GM18861 (cell line): Measurements from ENCODE around the gene SAP30BP.
"Not testable (repeated sequence)": the region's sequence is repeated elsewhere in the genome, so short reads cannot be mapped to it uniquely, and the experiment has no call there.

Experiments
- ATAC-seq: cut with Tn5 transposase; IDR thresholded peaks from one replicate; pipeline ENCODE4 v1.9.1; 2021; ENCODE audit not compliant: unreplicated experiment

The SAP30BP gene

DNA sequence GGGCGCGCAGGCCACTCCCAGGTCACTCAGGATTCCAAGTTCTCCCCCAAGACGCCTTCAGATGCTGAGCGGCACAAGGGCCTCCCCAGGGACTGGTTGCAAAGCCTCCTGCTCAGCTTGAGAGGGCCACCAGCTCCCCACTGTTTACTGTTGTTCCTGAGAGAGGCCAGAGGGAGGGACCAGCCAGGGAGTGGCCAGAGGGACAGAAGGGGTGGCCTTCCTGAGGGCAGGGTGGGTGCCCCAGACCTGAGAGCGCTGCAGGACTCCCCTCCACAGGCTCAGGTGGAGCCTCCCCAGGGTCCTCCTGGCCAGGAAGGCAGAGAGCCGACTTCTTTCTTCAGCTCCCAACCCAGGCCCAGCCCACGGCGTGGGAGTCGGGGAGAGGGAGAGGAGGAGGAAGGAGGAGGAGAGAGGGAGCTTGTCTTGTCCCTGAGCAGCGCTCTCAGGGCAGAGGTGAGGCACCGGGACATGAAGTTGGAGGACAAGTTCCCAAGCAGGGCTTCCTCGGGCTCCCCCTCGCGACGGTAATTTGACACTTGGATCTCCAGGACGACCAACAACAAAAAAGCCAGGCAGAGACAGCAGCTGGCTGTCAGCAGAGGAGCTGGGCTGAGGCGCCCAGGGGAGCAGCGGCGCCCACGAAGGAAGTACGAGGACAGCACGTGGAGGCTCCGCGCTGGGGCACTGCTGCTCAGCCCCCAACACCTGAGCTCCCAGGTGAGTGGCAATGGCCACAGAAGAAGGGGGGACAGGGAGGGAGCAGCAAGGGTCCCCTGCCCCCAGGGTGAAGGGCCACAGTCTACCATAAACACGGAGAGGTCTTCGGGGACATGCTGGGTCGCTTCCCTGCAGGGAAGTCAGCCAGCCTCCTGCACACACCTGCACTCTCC lies 33.4 kb upstream of the SAP30BP start:
- no peak for ATAC-seq

DNA sequence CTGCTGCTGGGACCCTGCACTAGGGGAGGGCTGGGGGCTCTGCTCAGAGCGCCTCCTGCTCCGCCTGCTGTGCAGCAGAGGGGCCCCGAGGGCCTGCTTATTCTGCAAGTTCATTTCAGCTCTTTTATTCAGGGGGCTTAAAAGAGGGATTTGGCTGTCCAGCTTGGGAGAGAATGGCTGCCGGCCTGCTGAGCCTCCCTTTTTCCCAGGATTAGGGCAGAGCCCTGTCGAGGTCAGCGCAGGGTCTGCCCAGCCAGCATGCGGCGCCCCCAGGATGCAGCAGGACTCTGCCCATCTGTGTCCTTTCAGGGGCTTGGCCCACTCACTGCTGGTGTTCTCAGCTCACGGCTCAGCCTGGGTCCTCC lies 32.8 kb upstream of the SAP30BP start:
- ATAC-seq, result no peak

DNA sequence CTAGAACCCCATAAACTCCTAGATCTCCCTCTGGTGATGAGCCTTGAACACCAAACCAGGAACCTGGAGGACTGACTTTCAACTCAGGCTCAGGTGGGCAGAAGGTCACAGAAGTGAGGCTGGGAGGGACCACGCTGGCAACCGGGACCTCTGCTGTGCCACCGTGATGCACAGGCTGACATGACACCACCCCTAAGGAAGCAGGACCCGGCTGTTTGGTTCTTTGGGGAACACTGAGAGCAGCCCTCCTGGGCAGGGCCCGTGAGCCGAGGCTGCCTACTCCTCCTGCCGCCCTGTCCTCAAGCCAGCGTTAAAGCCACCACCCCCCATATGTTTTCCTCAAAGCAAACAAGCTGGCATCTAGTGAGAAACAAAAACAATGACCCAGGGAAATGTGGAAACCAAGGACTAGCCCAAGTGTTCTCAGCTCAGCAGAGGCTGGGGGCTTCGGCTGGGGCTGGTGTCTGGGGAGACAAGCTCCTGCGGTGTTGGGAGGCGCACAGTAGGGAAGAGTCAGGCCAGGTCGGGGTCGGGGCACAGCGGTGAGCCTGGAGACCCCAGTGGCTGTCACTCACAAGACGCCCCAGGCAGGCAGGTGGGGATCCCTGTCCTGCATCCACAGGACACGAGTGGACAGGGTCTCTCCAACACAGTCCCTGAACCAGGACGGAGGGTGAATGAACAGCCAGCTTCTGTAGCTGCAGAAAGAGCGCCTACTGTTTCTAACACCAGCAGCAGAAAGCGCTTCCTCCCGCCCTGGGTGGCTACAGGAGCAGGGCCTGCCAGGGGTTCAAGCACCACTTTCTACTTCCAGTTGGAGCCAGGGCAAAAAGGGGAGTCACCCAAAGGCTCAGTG lies 32.2 kb upstream of the SAP30BP start:
- ATAC-seq, result no peak

DNA sequence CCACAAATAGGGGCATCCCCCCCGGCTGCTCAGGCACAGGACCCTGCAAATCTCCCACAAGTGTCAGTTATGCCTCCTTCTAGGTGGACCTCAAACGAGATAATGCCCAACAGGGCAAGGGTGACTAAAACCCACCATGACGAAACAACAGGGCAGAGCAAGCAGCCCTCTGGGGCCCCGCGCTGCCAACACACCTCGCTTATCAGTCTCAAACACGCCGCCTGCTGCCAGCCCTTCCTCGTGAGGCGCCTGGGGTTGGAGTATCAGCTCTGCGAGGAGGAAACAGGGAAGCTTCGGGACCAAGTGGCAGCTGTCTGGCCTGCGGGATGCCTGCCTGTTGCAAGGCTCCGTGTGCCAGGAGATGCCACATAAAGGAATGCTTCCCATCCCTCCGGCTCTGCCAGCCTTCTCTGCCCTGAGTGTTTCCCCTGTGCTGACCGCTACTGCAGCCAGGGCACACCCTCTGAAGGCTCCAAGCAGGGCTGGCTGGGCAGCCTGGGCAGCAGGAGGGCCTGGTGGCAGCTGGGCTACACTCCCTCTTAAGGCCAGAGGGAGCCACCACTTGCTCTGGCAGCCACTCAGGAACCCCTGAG lies 31.4 kb upstream of the SAP30BP start:
- no peak for ATAC-seq

DNA sequence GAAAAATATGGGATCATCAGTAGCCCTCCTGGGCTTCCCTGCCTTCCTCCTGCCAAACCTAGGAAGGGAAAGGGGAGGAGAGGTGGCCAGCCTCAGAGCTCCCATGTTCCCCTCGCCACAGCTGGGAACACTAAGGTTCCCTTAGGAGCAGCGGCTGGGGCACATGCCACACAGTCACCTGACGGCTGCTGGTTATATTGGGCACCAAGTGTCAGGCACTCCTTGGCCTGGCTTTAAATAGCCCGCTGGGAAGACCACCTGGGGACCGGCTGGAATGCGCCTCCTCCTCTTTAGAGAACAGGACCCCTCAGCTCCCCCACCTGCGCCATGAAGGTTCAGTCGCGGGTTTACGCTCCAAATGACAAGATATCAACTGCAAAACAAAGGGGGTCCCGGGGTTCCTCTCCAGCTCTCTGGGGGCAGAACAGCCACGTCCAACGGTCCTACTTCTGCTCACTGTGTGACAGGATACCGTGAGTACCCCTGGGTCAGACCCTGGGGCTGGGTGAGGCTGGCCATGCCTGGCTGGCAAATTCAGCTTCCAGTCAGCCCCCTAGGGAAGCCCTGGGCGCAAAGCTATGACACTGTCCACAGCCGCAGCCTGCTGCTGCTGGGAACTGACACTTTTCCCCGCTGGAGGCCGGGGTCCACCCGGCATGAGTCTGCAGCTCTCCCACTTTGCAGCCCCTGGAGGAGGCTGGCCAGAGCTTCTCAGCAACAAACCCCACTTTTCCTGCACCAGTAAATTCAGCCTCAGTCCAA lies 30.6 kb upstream of the SAP30BP start:
- ATAC-seq, result no peak

DNA sequence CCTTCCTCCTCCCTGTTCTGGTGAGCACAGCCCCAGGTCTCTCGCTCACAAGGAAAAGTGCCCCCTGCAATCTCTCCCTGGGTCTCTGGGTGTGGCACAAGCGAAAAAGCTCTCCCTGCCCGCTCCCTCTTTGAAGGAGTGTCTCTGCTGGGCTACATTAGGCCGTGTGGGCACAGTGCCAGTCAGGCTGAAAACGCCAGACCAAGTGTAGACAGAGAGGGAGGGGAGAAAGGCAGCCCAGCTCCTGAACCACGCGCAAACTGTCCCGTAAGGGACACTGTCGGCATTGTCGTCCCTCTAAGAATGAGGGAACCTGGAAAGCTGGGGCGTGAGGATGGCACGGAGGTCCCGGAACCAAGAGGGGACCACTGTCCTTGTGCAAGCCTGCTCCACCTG lies 30.0 kb upstream of the SAP30BP start:
- no peak for ATAC-seq

DNA sequence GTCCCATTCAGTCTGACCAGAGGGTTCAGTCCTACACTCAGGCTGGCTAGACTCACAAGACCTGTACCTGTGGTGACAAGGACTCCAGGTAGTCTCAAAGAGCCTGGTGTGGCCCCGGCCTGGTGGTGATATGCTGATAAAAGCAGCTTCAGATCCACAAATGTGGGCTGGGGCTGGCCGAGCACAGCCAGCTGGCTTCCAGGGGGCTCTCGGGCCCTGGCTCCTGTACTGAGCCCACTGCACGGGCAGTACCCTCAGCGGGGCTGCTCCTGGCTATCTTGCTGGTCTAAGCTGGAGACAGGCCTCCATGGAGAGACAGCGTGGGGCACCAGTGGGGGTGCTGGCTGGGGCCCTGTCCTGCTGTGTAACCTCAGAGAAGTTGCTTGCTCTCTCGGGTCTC lies 29.6 kb upstream of the SAP30BP start:
- ATAC-seq, result no peak

DNA sequence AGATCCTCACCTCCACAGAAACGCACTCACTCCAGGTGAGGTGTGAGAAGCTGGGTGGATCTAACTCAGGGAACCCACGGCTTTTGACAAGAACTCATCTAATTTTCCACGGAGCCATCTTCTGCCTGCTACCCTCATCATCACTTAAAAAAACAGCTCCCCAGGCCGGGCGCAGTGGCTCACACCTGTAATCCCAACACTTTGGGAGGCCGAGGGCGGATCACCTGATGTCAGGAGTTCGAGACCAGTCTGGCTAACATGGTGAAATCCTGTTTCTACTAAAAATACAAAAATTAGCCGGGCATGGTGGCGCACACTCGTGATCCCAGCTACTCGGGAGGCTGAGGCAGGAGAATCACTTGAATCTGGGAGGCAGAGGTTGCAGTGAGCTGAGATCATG lies 29.1 kb upstream of the SAP30BP start:
- not testable (repeated sequence) for ATAC-seq

DNA sequence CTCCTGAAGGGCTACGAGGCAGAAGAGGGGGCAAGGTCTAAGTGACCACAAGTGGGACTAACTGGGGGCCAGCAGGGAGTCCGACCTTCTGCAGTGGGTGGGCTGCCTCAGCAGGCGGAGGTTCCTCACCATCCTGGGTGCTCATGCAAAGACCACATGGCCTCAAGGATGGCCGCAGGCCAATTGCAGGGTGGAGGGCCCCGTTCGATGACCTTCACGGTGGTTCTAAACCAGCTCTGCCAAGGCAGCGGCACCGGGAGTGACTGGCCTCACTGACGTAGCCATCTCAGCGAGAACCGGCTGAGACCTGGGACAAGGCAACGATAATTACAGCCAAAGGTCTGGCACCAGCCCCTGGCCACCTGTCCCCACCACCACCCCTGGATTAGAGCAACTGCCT lies 28.2 kb upstream of the SAP30BP start:
- ATAC-seq, result no peak

DNA sequence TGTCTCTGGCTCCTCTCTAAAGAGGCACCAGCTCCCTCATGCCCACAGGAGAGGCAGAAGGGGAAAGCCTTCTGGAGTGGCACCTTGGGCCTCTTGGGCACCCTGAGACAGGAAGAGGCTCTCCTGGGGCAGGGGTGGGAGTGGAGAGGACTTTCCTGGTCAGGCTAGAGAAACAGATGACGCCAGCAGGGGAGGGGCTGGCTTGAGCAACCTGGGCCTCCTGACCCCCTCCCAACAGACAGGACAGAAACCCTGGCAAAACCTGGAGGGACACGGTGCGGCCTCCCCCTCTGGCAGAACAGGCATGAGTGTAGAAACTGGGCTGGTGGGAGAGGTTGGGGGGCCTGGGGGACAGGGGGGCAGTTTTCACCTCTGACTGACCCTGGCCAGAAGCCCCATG lies 27.8 kb upstream of the SAP30BP start:
- no peak for ATAC-seq

DNA sequence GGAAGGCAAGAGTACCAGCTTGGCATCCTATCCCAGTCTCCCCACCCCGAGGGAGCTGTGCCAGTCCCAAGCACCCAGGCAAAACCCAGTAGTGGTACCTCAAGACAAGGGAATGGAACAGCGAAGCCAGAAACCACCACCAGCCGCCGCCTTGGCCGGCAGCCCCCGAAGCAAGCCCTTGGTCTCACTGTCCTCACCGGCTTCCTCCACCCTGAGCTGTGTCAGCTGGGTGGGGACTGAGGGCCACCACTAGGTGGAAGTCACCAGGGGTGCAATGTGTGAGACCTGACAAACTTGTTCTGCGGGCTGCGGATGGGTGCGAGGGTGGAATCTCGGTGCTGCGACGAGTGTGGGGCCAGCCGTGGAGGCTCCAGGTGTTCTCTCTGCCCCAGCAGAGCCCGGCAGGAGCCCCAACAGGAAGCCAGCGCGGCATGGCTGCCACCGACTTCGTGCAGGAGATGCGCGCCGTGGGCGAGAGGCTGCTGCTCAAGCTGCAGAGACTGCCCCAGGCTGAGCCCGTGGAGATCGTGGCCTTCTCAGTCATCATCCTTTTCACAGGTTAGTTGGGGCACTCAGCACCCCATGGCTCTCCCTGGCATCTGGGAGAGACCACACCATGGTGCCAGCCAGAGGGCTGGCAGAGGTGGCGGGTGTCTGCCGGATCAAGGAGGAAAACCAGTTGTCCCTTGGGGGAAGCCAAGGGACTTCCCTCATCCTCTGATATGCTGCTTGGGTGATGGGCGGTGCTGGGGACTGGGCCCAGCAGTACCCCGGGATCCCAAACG lies 27.2 kb upstream of the SAP30BP start:
- no peak for ATAC-seq

DNA sequence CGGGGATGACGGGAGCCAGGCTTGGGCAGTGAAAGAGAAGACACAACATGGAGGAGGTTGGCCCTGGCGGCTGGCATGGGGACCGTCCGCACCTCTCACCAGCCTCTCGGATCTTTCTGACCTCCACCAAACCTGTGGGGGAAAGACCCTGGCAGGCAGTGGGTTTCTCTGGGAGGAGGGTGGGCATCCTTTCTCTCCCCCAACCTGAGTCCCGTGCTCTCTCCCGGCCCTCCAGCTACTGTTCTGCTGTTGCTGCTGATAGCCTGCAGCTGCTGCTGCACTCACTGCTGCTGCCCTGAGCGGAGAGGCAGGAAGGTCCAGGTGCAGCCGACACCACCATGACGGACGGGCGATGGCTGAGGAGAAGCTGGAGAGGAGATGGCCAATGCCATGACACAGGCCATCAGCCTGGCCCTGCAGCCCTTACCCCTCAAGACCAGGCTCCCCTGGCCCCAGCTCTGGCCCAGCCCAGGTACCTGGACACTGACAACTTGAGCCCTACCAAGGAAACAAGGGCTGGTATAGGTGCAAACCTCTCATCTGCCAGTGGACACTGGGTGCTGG lies 26.5 kb upstream of the SAP30BP start:
- no peak for ATAC-seq

DNA sequence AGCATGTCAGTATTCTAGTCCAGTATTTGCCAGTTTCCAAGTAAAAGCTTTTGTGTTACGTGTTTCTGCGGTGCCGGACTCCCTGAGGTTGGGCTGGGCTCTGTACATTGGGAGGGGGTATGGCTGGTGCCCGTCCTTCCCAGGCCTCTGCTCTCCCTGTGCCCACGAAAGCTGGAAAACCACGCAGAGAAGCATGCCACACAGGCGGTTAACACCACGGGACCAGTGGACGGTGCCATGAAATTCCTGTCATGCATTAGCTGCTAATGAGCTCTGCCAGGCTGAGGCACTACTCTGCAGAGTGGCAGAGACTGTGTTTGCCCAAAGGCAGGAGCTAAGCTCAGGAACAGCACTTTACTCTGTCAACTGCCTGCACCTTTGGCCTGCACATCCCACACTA lies 25.8 kb upstream of the SAP30BP start:
- ATAC-seq, result no peak

DNA sequence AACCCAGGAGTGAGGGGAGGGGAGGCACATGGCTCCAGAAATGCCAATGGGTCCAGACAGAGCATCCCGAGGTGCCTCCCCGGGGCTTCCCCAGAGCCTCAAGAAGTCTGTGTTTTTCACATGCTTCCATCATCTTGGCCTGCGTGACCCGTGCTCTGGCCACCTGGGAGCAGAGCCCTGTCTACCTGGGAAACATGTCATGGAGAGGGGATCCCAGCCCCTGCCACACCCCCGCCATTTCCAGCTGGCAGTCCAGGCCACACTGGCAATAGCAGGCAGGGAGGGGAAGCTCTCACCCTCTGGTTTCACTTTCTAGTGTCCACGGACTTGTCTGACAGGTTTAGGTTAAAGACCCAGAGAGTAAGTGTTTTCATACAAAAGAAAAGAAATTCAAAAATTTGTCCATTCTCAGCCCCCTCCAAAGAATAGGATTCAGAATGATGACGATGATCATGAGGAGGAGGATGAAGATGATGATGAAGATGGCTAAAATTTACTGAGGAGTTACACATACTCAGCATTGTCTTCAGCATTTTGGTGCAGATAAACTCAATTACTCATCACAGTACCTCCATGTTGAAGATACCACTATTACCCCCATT lies 24.9 kb upstream of the SAP30BP start:
- no peak for ATAC-seq

DNA sequence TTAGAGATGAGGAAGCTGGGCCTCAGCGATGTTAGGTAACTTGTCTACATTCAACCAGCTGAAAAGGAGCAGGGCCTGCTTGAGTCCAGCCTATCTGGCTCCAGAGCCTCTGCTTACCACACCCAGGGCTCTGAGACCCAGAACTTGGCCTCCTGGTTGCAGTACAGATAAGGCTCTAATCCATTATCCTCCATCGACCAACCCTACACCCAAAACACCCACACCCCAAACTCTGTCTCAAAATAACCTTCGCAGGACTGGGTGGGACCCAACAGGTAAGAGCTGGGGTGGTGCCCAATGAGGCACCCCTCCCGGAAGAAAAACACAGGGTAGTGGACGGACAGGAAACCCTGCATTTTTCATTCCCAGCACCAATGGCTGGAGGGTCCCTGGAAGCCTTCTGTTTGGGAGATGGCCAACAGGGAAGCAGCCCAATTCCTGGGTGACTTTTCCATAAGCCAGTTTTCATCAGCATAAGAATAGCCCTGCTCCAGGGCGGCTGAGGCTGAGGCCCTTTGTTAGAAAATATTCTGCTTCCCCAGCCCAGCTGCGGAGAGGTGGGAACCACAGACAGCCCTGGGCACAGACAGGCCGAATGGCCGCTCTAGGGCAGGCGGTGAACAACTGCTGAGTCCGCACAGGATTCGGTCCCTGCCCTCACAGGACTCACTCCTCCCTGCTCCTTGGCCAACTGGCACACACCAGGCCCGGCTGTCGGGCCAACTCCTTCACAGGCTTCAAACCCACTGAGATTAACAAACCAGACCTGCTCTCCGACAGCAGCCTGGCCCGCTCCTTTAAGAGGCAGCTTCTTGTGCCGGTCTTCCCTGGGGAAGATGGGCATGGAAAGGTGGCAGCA lies 24.1 kb upstream of the SAP30BP start:
- no peak for ATAC-seq

DNA sequence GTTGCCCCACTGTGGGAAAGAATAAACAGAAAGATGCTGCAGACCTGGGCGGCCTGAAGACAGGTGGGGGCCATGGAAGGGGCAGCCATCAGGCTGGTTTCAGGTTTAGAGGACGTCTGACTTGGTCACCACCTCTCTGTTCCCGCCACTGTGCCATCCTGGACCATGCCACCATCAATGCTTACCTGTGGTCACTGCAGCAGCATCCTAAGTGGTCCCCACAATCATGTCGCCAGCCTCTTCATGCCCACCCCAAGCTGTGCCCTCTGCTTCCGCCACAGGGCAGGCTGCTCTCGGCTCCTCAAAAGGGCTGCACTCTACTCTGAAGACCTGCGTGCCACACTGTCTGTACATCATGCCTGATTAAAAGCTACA lies 23.5 kb upstream of the SAP30BP start:
- ATAC-seq, result no peak

DNA sequence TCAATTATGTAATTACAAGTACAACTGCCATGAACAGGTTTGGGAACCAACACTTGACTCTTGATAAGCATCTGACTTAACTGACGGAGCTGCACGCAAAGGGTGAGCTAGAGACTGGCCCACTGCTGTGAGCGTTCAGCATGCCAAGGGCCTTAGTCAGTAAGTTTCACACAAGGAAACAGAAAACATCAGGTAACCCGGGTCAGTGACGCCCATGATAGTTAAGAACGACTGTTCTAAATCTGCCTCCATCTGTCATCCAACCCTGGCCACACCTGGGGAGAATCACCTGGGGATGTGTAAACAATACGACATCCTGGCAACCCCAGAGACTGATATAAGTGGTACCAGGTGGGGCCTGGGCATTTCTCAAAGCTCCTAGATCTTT lies 21.6 kb upstream of the SAP30BP start:
- ATAC-seq, result no peak

DNA sequence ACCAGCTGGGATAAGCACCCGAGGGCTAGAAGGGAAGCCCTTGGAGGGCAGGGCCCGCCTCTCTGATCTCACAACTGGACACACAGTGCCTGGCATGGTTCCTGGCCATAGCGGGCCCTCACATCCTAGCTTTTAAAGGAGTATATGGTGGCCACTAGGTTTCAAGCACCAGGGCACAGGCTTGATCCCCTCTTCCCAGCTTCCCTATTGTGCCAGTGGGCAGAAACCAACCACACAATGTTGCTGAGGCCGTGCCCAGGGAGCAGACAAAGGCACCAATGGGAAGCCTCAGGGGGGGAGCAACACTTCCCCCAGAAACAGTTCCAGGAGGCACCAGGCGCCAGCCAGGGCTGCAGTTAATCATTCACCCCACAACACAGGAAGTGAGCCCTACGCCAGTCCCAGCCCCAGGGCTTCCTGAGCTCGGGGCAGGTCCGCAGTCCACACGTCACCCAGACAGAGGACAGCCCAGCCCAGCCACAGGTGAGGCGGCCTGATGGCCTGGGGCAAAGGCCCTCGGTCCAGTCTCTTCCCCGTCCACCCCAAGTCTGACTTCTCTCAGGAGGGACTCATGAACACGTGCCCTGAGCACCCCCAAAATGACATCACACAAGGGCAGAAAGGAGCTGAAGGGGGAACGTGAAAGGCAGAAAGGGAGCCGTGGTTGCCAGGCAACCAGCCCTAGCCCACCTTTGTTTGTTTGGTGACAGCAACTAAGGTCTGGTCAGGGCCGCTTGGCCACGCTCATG lies 21.1 kb upstream of the SAP30BP start:
- ATAC-seq, result peak; percentile 81
